ENCODE data around the gene TVP23A. TPM values are rescaled to one million over a fixed set of nuclear protein-coding genes. Genes with fewer than 3 reads are reported as not detected.

The TVP23A gene
- total RNA-seq, 1 experiment from 2014 or later, result not detected

GRCh38 chr16:10846213-10846998, 27.8 kb upstream of the TVP23A start:
- H3K4me3 ChIP-seq (ENCODE audit: low read length), result no peak overlapping the region
- peaks cover 11% of the 10 kb centered on the region for H3K4me1 ChIP-seq (ENCODE audit: low read length)
- no peaks in the 10 kb centered on the region for H3K27me3 ChIP-seq (ENCODE audit: low read length)
- no peaks in the 10 kb centered on the region for H4K20me1 ChIP-seq (ENCODE audit: insufficient read depth, low read depth, low read length)
- H3K36me3 ChIP-seq (ENCODE audit: insufficient read depth, low read length), result no peaks in the 10 kb centered on the region
- H3K9me2 ChIP-seq (replicated peaks; ENCODE audit: insufficient read depth, low read length), result no peaks in the 10 kb centered on the region
- H3K79me2 ChIP-seq (ENCODE audit: low read length), result no peaks in the 10 kb centered on the region
- no peak overlapping the region for H3K4me2 ChIP-seq (ENCODE audit: low read depth, low read length, poor library complexity, severe bottlenecking)
- H3K9me3 ChIP-seq (ENCODE audit: low read length), result no peaks in the 10 kb centered on the region
- no peak overlapping the region for H2AFZ ChIP-seq (ENCODE audit: low read length)
- no peak for DNase-seq
- H3K27ac ChIP-seq (ENCODE audit: low read length), result no peak overlapping the region
- H3K9ac ChIP-seq (ENCODE audit: low read length), result no peak overlapping the region

GRCh38 chr16:10840703-10841102, 22.1 kb upstream of the TVP23A start:
- no peak overlapping the region for H3K9ac ChIP-seq (ENCODE audit: low read length)
- H3K4me2 ChIP-seq (ENCODE audit: low read depth, low read length, poor library complexity, severe bottlenecking), result no peak overlapping the region
- no peaks in the 10 kb centered on the region for H4K20me1 ChIP-seq (ENCODE audit: insufficient read depth, low read depth, low read length)
- no peaks in the 10 kb centered on the region for H3K9me2 ChIP-seq (replicated peaks; ENCODE audit: insufficient read depth, low read length)
- no peak overlapping the region for H3K27ac ChIP-seq (ENCODE audit: low read length)
- H3K27me3 ChIP-seq (ENCODE audit: low read length), result no peaks in the 10 kb centered on the region
- H3K36me3 ChIP-seq (ENCODE audit: insufficient read depth, low read length), result no peaks in the 10 kb centered on the region
- no peaks in the 10 kb centered on the region for H3K79me2 ChIP-seq (ENCODE audit: low read length)
- DNase-seq, result no peak
- no peak overlapping the region for H3K4me3 ChIP-seq (ENCODE audit: low read length)
- H3K4me1 ChIP-seq (ENCODE audit: low read length), result no peaks in the 10 kb centered on the region
- H2AFZ ChIP-seq (ENCODE audit: low read length), result no peak overlapping the region
- no peaks in the 10 kb centered on the region for H3K9me3 ChIP-seq (ENCODE audit: low read length)

- Histone ChIP-seq H3K79me2 (ENCODE audit: low read length) (no peaks in the 10 kb centered on the region), H3K36me3 (ENCODE audit: insufficient read depth, low read length) (no peaks in the 10 kb centered on the region), H3K9me2 (replicated peaks; ENCODE audit: insufficient read depth, low read length) (no peaks in the 10 kb centered on the region), H2AFZ (ENCODE audit: low read length) (no peak overlapping the region), H3K4me1 (ENCODE audit: low read length) (no peaks in the 10 kb centered on the region), H3K9ac (ENCODE audit: low read length) (no peak overlapping the region), H3K4me3 (ENCODE audit: low read length) (no peak overlapping the region), H3K27ac (ENCODE audit: low read length) (no peak overlapping the region), H3K9me3 (ENCODE audit: low read length) (no peaks in the 10 kb centered on the region), H4K20me1 (ENCODE audit: insufficient read depth, low read depth, low read length) (no peaks in the 10 kb centered on the region), H3K4me2 (ENCODE audit: low read depth, low read length, poor library complexity, severe bottlenecking) (no peak overlapping the region), H3K27me3 (ENCODE audit: low read length) (no peaks in the 10 kb centered on the region)
- DNase-seq, result no peak
Observed at GRCh38 chr16:10839279-10839666, 20.7 kb upstream of the TVP23A start.

- H3K4me1 ChIP-seq (ENCODE audit: low read length), result no peaks in the 10 kb centered on the region
- DNase-seq, result no peak
- no peaks in the 10 kb centered on the region for H4K20me1 ChIP-seq (ENCODE audit: insufficient read depth, low read depth, low read length)
- no peak overlapping the region for H3K4me3 ChIP-seq (ENCODE audit: low read length)
- no peaks in the 10 kb centered on the region for H3K9me3 ChIP-seq (ENCODE audit: low read length)
- H2AFZ ChIP-seq (ENCODE audit: low read length), result no peak overlapping the region
- no peak overlapping the region for H3K27ac ChIP-seq (ENCODE audit: low read length)
- H3K9me2 ChIP-seq (replicated peaks; ENCODE audit: insufficient read depth, low read length), result no peaks in the 10 kb centered on the region
- H3K27me3 ChIP-seq (ENCODE audit: low read length), result no peaks in the 10 kb centered on the region
- H3K9ac ChIP-seq (ENCODE audit: low read length), result no peak overlapping the region
- no peaks in the 10 kb centered on the region for H3K36me3 ChIP-seq (ENCODE audit: insufficient read depth, low read length)
- H3K79me2 ChIP-seq (ENCODE audit: low read length), result no peaks in the 10 kb centered on the region
- H3K4me2 ChIP-seq (ENCODE audit: low read depth, low read length, poor library complexity, severe bottlenecking), result no peak overlapping the region
Observed at GRCh38 chr16:10838621-10839278, 20.2 kb upstream of the TVP23A start.

- H3K4me2 ChIP-seq (ENCODE audit: low read depth, low read length, poor library complexity, severe bottlenecking), result no peak overlapping the region
- no peaks in the 10 kb centered on the region for H3K9me2 ChIP-seq (replicated peaks; ENCODE audit: insufficient read depth, low read length)
- no peak overlapping the region for H3K27ac ChIP-seq (ENCODE audit: low read length)
- H2AFZ ChIP-seq (ENCODE audit: low read length), result no peak overlapping the region
- H3K79me2 ChIP-seq (ENCODE audit: low read length), result no peaks in the 10 kb centered on the region
- H3K36me3 ChIP-seq (ENCODE audit: insufficient read depth, low read length), result no peaks in the 10 kb centered on the region
- DNase-seq, result no peak
- no peaks in the 10 kb centered on the region for H3K27me3 ChIP-seq (ENCODE audit: low read length)
- H3K9ac ChIP-seq (ENCODE audit: low read length), result no peak overlapping the region
- H4K20me1 ChIP-seq (ENCODE audit: insufficient read depth, low read depth, low read length), result no peaks in the 10 kb centered on the region
- H3K4me3 ChIP-seq (ENCODE audit: low read length), result no peak overlapping the region
- no peaks in the 10 kb centered on the region for H3K4me1 ChIP-seq (ENCODE audit: low read length)
- H3K9me3 ChIP-seq (ENCODE audit: low read length), result no peaks in the 10 kb centered on the region
Observed at GRCh38 chr16:10836174-10836853, 17.7 kb upstream of the TVP23A start.

GRCh38 chr16:10835281-10835931, 16.8 kb upstream of the TVP23A start:
- Histone ChIP-seq H3K27me3 (ENCODE audit: low read length) (no peaks in the 10 kb centered on the region; the same call in 1 of the 2 replicates), H2AFZ (ENCODE audit: low read length) (no peak overlapping the region), H3K4me2 (ENCODE audit: low read depth, low read length, poor library complexity, severe bottlenecking) (no peak overlapping the region), H3K9me3 (ENCODE audit: low read length) (no peaks in the 10 kb centered on the region), H3K36me3 (ENCODE audit: insufficient read depth, low read length) (no peaks in the 10 kb centered on the region), H3K4me1 (ENCODE audit: low read length) (no peaks in the 10 kb centered on the region), H3K79me2 (ENCODE audit: low read length) (no peaks in the 10 kb centered on the region), H4K20me1 (ENCODE audit: insufficient read depth, low read depth, low read length) (no peaks in the 10 kb centered on the region), H3K9me2 (replicated peaks; ENCODE audit: insufficient read depth, low read length) (no peaks in the 10 kb centered on the region), H3K27ac (ENCODE audit: low read length) (no peak overlapping the region), H3K9ac (ENCODE audit: low read length) (no peak overlapping the region), H3K4me3 (ENCODE audit: low read length) (no peak overlapping the region)
- no peak for DNase-seq

GRCh38 chr16:10834766-10835165, 16.2 kb upstream of the TVP23A start:
- H3K9me2 ChIP-seq (replicated peaks; ENCODE audit: insufficient read depth, low read length), result no peaks in the 10 kb centered on the region
- H3K9me3 ChIP-seq (ENCODE audit: low read length), result no peaks in the 10 kb centered on the region
- no peaks in the 10 kb centered on the region for H3K4me1 ChIP-seq (ENCODE audit: low read length)
- H3K27me3 ChIP-seq (ENCODE audit: low read length), result no peaks in the 10 kb centered on the region; the same call in 1 of the 2 replicates
- H3K4me3 ChIP-seq (ENCODE audit: low read length), result no peak overlapping the region
- no peak overlapping the region for H3K4me2 ChIP-seq (ENCODE audit: low read depth, low read length, poor library complexity, severe bottlenecking)
- H3K27ac ChIP-seq (ENCODE audit: low read length), result no peak overlapping the region
- H2AFZ ChIP-seq (ENCODE audit: low read length), result no peak overlapping the region
- no peaks in the 10 kb centered on the region for H3K36me3 ChIP-seq (ENCODE audit: insufficient read depth, low read length)
- H3K79me2 ChIP-seq (ENCODE audit: low read length), result no peaks in the 10 kb centered on the region
- no peak for DNase-seq
- no peaks in the 10 kb centered on the region for H4K20me1 ChIP-seq (ENCODE audit: insufficient read depth, low read depth, low read length)
- no peak overlapping the region for H3K9ac ChIP-seq (ENCODE audit: low read length)

- no peak for DNase-seq
- Histone ChIP-seq H3K4me1 (ENCODE audit: low read length) (no peaks in the 10 kb centered on the region), H3K9me2 (replicated peaks; ENCODE audit: insufficient read depth, low read length) (no peaks in the 10 kb centered on the region), H3K79me2 (ENCODE audit: low read length) (no peaks in the 10 kb centered on the region), H3K4me2 (ENCODE audit: low read depth, low read length, poor library complexity, severe bottlenecking) (no peak overlapping the region), H3K36me3 (ENCODE audit: insufficient read depth, low read length) (no peaks in the 10 kb centered on the region), H2AFZ (ENCODE audit: low read length) (no peak overlapping the region), H3K27ac (ENCODE audit: low read length) (no peak overlapping the region), H3K9ac (ENCODE audit: low read length) (no peak overlapping the region), H3K4me3 (ENCODE audit: low read length) (no peak overlapping the region), H3K9me3 (ENCODE audit: low read length) (no peaks in the 10 kb centered on the region), H3K27me3 (ENCODE audit: low read length) (no peaks in the 10 kb centered on the region; the same call in 1 of the 2 replicates), H4K20me1 (ENCODE audit: insufficient read depth, low read depth, low read length) (no peaks in the 10 kb centered on the region)
Observed at GRCh38 chr16:10834130-10834529, 15.5 kb upstream of the TVP23A start.
